Measurements from ENCODE around the gene PI16.
A peak's percentile ranks its signal among the peaks of the same experiment; 100 is the strongest.

PI16 gene

GRCh38 chr6:36912030-36912454 is 42.5 kb upstream of the PI16 start:
- peak overlapping the region; percentile 21 for H3K27ac ChIP-seq
- no peaks in the 10 kb centered on the region for H3K9me3 ChIP-seq
- no peak overlapping the region for H3K4me3 ChIP-seq (ENCODE audit: low read depth in 1 of 2, low read length in 1 of 2)

GRCh38 chr6:36912586-36912985 is 42.0 kb upstream of the PI16 start:
- no peak for TF ChIP-seq CTCF (IDR thresholded peaks at IDR 0.05)
- no peaks in the 10 kb centered on the region for H3K4me1 ChIP-seq (ENCODE audit: control insufficient read depth in 1 of 2, insufficient read depth in 1 of 2, low read depth in 1 of 2, low read length in 1 of 2)
- no peak overlapping the region for H3K27ac ChIP-seq
- no peaks in the 10 kb centered on the region for H3K9me3 ChIP-seq
- peaks cover 84% of the 10 kb centered on the region for H3K36me3 ChIP-seq
- no peaks in the 10 kb centered on the region for H3K27me3 ChIP-seq
- H3K4me3 ChIP-seq (ENCODE audit: low read depth in 1 of 2, low read length in 1 of 2) = no peak overlapping the region

More at GRCh38 chr6:36912030-36912454, 42.5 kb upstream of the PI16 start:
- no peaks in the 10 kb centered on the region for H3K27me3 ChIP-seq
- H3K4me1 ChIP-seq (ENCODE audit: control insufficient read depth in 1 of 2, insufficient read depth in 1 of 2, low read depth in 1 of 2, low read length in 1 of 2) = no peaks in the 10 kb centered on the region
- H3K36me3 ChIP-seq = peaks cover 84% of the 10 kb centered on the region
- TF ChIP-seq CTCF (IDR thresholded peaks at IDR 0.05) = no peak

GRCh38 chr6:36913082-36913481 is 41.5 kb upstream of the PI16 start:
- Histone ChIP-seq H3K36me3 (peaks cover 84% of the 10 kb centered on the region), H3K4me1 (ENCODE audit: control insufficient read depth in 1 of 2, insufficient read depth in 1 of 2, low read depth in 1 of 2, low read length in 1 of 2) (no peaks in the 10 kb centered on the region), H3K27ac (no peak overlapping the region), H3K4me3 (ENCODE audit: low read depth in 1 of 2, low read length in 1 of 2) (no peak overlapping the region), H3K27me3 (no peaks in the 10 kb centered on the region), H3K9me3 (no peaks in the 10 kb centered on the region)
- no peak for TF ChIP-seq CTCF (IDR thresholded peaks at IDR 0.05)

- TF ChIP-seq CTCF (IDR thresholded peaks at IDR 0.05) = no peak
- no peaks in the 10 kb centered on the region for H3K4me1 ChIP-seq (ENCODE audit: control insufficient read depth in 1 of 2, insufficient read depth in 1 of 2, low read depth in 1 of 2, low read length in 1 of 2)
- H3K27me3 ChIP-seq = no peaks in the 10 kb centered on the region
- H3K9me3 ChIP-seq = no peaks in the 10 kb centered on the region
- peaks cover 90% of the 10 kb centered on the region for H3K36me3 ChIP-seq
- no peak overlapping the region for H3K27ac ChIP-seq
- no peak overlapping the region for H3K4me3 ChIP-seq (ENCODE audit: low read depth in 1 of 2, low read length in 1 of 2)
Measured at GRCh38 chr6:36914227-36914794, 40.2 kb upstream of the PI16 start.

GRCh38 chr6:36915599-36915998 is 38.9 kb upstream of the PI16 start:
- no peaks in the 10 kb centered on the region for H3K9me3 ChIP-seq
- no peaks in the 10 kb centered on the region for H3K27me3 ChIP-seq
- H3K27ac ChIP-seq = no peak overlapping the region
- H3K36me3 ChIP-seq = peaks cover 93% of the 10 kb centered on the region
- no peak overlapping the region for H3K4me3 ChIP-seq (ENCODE audit: low read depth in 1 of 2, low read length in 1 of 2)
- TF ChIP-seq CTCF (IDR thresholded peaks at IDR 0.05) = no peak
- H3K4me1 ChIP-seq (ENCODE audit: control insufficient read depth in 1 of 2, insufficient read depth in 1 of 2, low read depth in 1 of 2, low read length in 1 of 2) = no peaks in the 10 kb centered on the region
